Measurements from ENCODE around the gene PLA2G4A. TPM values are rescaled to one million over a fixed set of nuclear protein-coding genes. Genes with fewer than 3 reads are reported as not detected.
"Not testable (repeated sequence)": the region's sequence is repeated elsewhere in the genome, so short reads cannot be mapped to it uniquely, and the experiment has no call there.

Gene PLA2G4A
- total RNA-seq, 1 donor from 2014 or later: 11.0 TPM

DNA sequence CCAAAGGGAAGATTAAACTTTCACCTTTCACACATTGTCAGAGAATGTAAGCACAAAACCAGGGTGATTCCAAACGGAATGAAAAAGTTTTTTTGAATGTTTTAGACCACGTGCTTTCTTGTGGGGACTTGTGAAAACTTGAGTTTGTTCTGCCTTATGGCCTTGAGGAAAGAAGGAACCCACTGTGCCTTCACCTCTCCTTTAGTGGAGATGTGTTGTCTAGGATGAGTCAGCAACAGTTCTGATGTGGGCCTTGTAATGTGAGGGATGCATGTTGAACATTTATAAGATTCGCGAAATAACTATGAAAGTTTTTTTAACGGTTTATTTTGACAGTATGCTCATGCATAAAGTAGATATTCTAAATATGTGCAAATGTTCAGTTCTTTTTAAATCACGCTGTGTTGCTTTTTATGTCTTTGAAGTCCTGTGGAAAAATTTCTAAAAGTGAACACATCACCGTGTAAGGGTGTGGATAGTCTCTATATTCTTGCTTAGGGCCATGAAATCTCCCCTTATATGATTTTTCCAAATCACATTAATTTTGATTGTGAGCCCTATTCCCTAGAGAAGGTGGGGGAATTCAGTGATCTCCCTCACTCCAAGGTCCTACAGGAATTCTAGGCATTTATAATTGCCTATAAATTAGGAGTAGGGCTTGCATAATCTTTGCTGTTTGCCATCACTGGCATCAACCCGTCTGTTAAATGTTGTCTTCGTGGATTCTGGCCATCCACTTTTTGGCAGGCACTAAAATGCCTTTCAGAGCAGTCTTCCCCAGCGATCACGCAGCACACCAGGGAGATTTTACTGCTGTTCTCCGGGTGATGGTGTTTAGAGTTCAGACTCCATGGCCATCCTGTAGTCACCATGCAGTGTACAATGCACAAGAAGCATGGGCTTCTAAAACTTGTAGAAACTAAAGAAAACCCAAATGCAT is 47.4 kb downstream of the PLA2G4A start:
- peak; percentile 10 for DNase-seq (ENCODE audit: low spot score)

GRCh38 chr1:186878356-186878755 is 49.6 kb downstream of the PLA2G4A start:
- no peak for DNase-seq (ENCODE audit: low spot score)

GRCh38 chr1:186880982-186881381 is 52.2 kb downstream of the PLA2G4A start:
- DNase-seq (ENCODE audit: low spot score): no peak

GRCh38 chr1:186882372-186883134 is 53.8 kb downstream of the PLA2G4A start:
- DNase-seq (ENCODE audit: low spot score): no peak

- DNase-seq (ENCODE audit: low spot score): no peak
Observed at GRCh38 chr1:186884251-186884650, 55.5 kb downstream of the PLA2G4A start.

GRCh38 chr1:186887203-186887602 is 58.5 kb downstream of the PLA2G4A start:
- no peak for DNase-seq (ENCODE audit: low spot score)

- DNase-seq (ENCODE audit: low spot score): no peak
Observed at GRCh38 chr1:186888367-186888766, 59.6 kb downstream of the PLA2G4A start.

DNA sequence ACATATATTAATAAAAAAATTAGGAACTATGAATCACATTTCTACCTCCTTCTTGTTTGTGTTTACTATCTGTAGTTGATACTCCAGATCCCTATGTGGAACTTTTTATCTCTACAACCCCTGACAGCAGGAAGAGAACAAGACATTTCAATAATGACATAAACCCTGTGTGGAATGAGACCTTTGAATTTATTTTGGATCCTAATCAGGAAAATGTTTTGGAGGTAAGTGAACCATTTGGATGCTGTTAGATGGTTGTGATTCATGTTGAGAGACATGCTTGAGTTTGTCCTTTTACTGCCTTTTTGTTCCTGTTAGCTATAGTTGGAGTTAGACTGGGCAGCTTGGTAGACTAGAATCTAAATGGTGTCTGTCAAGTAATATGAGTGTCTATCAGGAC is 64.2 kb downstream of the PLA2G4A start:
- DNase-seq (ENCODE audit: low spot score): no peak

- DNase-seq (ENCODE audit: low spot score): no peak
Observed at GRCh38 chr1:186894415-186894814, 65.7 kb downstream of the PLA2G4A start.

GRCh38 chr1:186896211-186896610 is 67.5 kb downstream of the PLA2G4A start:
- DNase-seq (ENCODE audit: low spot score): no peak

GRCh38 chr1:186897008-186897407 is 68.3 kb downstream of the PLA2G4A start:
- DNase-seq (ENCODE audit: low spot score): no peak

DNA sequence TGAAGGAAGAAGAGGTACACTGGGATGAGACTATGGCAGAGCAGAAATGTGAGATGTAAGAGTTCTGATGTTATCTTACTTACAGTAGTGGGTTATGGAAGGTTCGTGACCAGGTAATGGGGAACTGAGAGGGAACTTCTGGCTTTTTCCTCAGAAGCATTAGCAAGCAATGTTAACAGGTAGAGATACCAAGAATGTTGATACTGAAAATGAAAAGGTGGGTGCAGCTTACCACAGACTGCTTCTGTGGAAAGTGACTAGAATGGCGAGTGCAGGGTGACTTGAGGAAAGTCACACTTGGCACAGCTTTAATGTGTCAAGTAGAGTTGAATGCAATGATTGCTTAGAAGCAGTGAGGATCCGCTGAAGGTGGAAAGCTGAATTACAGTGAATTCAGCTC is 70.8 kb downstream of the PLA2G4A start:
- no peak for DNase-seq (ENCODE audit: low spot score)

DNA sequence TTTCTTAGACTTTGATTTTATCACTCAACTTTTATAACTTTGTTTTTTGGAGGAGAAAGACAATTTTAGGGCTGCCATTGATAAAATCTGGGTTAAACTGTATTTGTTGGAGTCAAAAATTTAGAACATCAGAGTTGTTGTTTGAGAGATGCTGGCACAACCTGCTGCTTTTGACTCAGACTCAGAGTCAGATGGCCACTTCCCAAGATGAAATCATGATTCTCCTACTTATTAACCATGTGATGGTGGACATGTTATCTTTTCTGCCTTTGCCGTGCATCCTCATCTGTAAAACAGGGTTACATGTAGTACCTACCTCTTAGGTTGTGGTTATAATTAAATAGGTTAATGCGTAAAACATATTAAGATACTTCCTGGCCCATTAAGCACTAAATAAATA is 71.2 kb downstream of the PLA2G4A start:
- DNase-seq (ENCODE audit: low spot score): no peak

DNA sequence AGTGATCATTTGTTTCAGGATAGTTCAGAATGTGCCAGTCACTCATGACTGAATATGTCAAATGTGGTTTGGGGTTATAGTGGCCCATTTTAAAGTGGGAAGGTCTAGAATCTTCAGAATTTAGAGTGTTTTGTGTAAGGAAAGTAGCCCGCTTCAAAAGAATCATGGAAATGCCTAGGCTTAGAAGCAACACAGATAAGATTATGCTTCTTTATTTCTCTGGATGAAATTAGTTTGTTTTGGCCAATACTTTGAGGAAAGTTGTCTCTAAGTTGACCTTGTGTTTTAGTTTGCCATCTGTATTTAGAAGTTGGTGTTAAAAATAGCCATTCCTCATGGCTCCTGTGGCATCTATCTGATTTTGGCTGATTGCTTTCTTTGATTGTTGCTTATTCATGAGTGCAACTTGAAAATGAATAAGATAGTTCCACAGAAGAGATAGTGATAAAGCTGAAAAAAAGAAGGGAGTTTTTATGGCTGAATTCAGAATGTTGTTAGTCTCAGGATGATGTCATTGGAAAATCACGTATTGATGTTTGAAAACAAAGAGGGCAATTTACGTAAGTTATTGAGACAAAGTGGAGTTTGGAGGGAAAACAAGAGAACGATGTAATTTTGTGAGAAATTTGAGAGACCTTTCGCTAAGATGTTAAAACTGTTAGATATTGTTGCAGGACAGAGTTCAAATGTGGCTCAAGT is 71.9 kb downstream of the PLA2G4A start:
- no peak for DNase-seq (ENCODE audit: low spot score)

GRCh38 chr1:186901631-186902030 is 72.9 kb downstream of the PLA2G4A start:
- no peak for DNase-seq (ENCODE audit: low spot score)

- no peak for DNase-seq (ENCODE audit: low spot score)
Observed at GRCh38 chr1:186903374-186904136, 74.8 kb downstream of the PLA2G4A start.

DNA sequence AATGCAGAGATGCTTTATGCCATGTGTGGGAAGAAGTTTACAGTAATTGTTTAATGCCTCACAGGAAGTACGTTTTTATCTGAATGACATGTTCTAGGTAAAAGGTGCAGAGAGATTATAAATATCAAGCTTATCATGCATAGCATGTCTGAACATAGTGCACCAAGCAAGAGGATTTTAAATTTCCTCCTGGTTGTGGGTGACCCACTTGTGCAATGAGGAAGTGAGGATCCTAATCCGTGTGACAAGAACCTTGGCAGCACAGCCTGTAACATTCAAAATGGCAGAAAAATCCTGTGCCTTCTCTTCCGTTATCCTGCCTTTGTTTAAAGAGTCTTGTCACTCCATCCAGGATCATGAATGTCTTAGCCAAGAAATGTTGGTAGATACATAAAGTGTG is 75.6 kb downstream of the PLA2G4A start:
- DNase-seq (ENCODE audit: low spot score): no peak

DNA sequence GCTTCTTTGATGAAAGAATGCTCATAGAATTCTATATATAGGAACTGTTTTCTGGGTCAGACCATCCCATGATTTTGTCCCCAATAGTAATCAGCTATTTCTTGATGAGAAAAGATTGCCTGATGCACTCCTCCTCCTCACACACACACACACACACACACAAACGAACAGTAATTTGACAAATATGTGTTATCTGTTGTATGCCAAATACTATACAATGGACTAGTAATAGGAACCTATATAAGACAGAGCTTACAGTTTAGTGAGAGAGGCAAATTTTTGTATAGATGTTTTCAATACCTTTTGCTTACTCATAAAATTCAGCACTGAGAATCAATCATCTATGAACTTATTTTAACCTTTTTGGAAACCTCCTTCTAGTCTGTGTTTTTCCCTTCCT is 76.8 kb downstream of the PLA2G4A start:
- no peak for DNase-seq (ENCODE audit: low spot score)

GRCh38 chr1:186915555-186915954 is 86.8 kb downstream of the PLA2G4A start:
- DNase-seq (ENCODE audit: low spot score): no peak

DNA sequence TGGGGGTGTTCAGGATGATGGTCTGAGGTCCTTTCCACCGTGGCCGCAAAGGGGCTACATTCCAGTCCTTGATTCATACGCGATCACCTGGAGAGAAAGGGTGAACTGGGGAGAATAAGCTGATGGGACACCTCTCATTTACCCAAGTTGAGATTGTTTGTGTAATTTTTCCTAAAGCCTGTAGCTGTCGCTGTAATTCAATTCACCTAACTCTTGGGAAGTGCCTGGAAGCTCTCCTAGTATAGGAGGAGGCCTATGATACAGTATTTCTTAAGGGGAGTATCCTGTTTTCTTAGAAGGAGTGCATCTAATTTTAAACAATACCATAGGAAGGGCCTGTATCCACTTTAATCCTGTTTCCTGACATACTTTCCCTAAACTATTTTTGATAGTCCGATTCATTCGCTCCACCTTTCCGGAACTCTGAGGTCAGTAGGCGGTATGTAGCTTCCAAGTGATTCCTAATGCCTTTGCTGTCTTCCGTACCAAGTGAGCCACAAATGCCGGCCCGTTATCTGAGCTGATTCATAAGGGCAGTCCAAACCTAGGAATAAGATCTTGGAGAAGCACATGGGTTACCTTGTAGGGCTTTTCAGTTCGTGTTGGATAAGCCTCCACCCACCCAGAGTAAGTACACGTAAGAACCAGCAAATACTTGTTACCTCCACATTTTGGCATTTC is 88.5 kb downstream of the PLA2G4A start:
- not testable (repeated sequence) for DNase-seq (ENCODE audit: low spot score)

GRCh38 chr1:186921386-186921785 is 92.6 kb downstream of the PLA2G4A start:
- not testable (repeated sequence) for DNase-seq (ENCODE audit: low spot score)
